Measurements from ENCODE around the gene EMC9. TPM values are rescaled to one million over a fixed set of nuclear protein-coding genes. Genes with fewer than 3 reads are reported as not detected.

Gene EMC9
- total and polyA plus RNA-seq, 10 of the 15 experiments (the other 5 are each of a cell fraction or from before 2014, with no cell fraction given), result 15.3 to 60.5 (median 30.3) TPM

- TF ChIP-seq CBX5 (IDR thresholded peaks at IDR 0.05; ENCODE audit: low read depth) (0 out of 2 replicates have a peak, but pooled peaks have one; percentile 66), NBN (IDR thresholded peaks at IDR 0.05) (peak; percentile 55; the same call in 1 of the 2 replicates), MYB (IDR thresholded peaks at IDR 0.05; ENCODE audit: borderline replicate concordance, low read depth, low read length) (no peak), USF2 (IDR thresholded peaks at IDR 0.05; ENCODE audit: borderline replicate concordance, low read depth, low read length) (peak; percentile 52), ATF7 (IDR thresholded peaks at IDR 0.05; ENCODE audit: low read depth) (no peak), ATF3 (IDR thresholded peaks at IDR 0.05; ENCODE audit: borderline replicate concordance, extremely low read depth, low read depth, low read length) (no peak), REST (IDR thresholded peaks at IDR 0.05; ENCODE audit: low read depth, low read length) (no peak), BACH1 (IDR thresholded peaks at IDR 0.05; ENCODE audit: borderline replicate concordance) (peak; percentile 20; the same call in 1 of the 2 replicates), IKZF2 (IDR thresholded peaks at IDR 0.05) (peak in 1 of 2 experiments; percentile 43; a peak in 1 of 4 replicates), CTCF (IDR thresholded peaks at IDR 0.05 in 2 of 3, conservative IDR thresholded peaks at IDR 0.05 in 1 of 3; ENCODE audit: control insufficient read depth in 2 of 3, extremely low read depth in 1 of 3, insufficient read depth in 1 of 3, low read depth in 3 of 3, low read length in 3 of 3) (peak in 2 of 3 experiments; percentile 27 to 35; a peak in 4 of 6 replicates), CEBPB (IDR thresholded peaks at IDR 0.05; ENCODE audit: borderline replicate concordance in 1 of 2, low read depth in 2 of 2, low read length in 2 of 2) (no peak), TAF1 (IDR thresholded peaks at IDR 0.05; ENCODE audit: borderline replicate concordance, low read depth, low read length) (peak; percentile 88), PRDM15 (CRISPR knock-in tag; IDR thresholded peaks at IDR 0.05) (no peak), IKZF1 (conservative IDR thresholded peaks at IDR 0.05) (peak; percentile 73), ZBED1 (IDR thresholded peaks at IDR 0.05; ENCODE audit: borderline replicate concordance) (no peak), SUZ12 (IDR thresholded peaks at IDR 0.05; ENCODE audit: unreplicated experiment) (no peak), SMAD1 (IDR thresholded peaks at IDR 0.05; ENCODE audit: low read depth, partially characterized antibody) (no peak), SREBF1 (IDR thresholded peaks at IDR 0.05; ENCODE audit: low read length) (no peak), SREBF2 (IDR thresholded peaks at IDR 0.05; ENCODE audit: low read length) (no peak)
Observed at GRCh38 chr14:24141097-24141880, at the start of gene EMC9 (continued).
